ENCODE data around the gene PROCA1.
"Not testable (repeated sequence)": the region's sequence is repeated elsewhere in the genome, so short reads cannot be mapped to it uniquely, and the experiment has no call there.

DNA sequence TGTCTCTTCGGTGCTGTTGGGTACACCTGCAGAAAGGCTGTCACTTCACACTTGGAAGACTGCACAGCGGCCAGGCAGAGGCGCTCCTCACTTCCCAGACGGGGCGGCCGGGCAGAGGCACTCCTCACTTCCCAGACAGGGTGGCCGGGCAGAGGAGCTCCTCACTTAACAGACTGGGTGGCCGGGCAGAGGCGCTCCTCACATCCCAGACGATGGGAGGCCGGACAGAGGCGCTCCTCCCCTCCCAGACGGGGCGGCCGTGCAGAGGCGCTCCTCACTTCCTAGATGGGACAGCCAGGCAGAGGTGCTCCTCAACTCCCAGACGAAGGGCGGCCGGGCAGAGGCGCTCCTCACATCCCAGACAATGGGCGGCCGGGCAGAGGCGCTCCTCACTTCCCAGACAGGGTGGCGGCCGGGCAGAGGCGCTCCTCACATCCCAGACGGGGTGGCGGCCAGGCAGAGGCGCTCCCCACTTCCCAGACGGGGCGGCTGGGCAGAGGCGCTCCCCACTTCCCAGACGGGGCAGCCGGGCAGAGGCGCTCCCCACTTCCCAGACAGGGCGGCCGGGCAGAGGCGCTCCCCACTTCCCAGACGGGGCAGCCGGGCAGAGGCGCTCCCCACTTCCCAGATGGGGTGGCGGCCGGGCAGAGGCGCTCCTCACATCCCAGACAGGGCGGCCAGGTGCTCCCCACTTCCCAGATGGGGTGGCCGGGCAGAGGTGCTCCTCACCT lies 52.8 kb downstream of the PROCA1 start:
- TF ChIP-seq EZH2phosphoT487 (conservative IDR thresholded peaks at IDR 0.05; ENCODE audit: low read length) = not testable (repeated sequence)
- TF ChIP-seq, protein P1, sequence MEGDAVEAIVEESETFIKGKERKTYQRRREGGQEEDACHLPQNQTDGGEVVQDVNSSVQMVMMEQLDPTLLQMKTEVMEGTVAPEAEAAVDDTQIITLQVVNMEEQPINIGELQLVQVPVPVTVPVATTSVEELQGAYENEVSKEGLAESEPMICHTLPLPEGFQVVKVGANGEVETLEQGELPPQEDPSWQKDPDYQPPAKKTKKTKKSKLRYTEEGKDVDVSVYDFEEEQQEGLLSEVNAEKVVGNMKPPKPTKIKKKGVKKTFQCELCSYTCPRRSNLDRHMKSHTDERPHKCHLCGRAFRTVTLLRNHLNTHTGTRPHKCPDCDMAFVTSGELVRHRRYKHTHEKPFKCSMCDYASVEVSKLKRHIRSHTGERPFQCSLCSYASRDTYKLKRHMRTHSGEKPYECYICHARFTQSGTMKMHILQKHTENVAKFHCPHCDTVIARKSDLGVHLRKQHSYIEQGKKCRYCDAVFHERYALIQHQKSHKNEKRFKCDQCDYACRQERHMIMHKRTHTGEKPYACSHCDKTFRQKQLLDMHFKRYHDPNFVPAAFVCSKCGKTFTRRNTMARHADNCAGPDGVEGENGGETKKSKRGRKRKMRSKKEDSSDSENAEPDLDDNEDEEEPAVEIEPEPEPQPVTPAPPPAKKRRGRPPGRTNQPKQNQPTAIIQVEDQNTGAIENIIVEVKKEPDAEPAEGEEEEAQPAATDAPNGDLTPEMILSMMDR (IDR thresholded peaks at IDR 0.05; ENCODE audit: insufficient read depth, low read length, poor library complexity, severe bottlenecking) = not testable (repeated sequence)

Data from SU-DHL-6 (cell line).